ENCODE measurements around the gene ZNF598. TPM values are rescaled to one million over a fixed set of nuclear protein-coding genes. Genes with fewer than 3 reads are reported as not detected.

Gene ZNF598
- total RNA-seq, 3 donors from 2014 or later, result 16.0 to 25.2 (median 22.2) TPM

GRCh38 chr16:2004795-2005517 is 4.7 kb downstream of the ZNF598 start:
- no peak overlapping the region for H3K27ac ChIP-seq
- DNase-seq (ENCODE audit: low spot score in 2 of 2), result no peak
- no peaks in the 10 kb centered on the region for H3K27me3 ChIP-seq
- intact Hi-C loops (cut with DNase I; ENCODE audit: low total_unique reads), result loop anchor here (5.0 kb wide), 1 partner anchor 1798 kb away; no protein-coding TSS in a partner anchor
- TF ChIP-seq POLR2A (IDR thresholded peaks at IDR 0.05) (no peak), CTCF (IDR thresholded peaks at IDR 0.05) (no peak), POLR2AphosphoS5 (IDR thresholded peaks at IDR 0.05) (no peak)
- peaks cover 12% of the 10 kb centered on the region for H3K36me3 ChIP-seq
- H3K4me1 ChIP-seq, result peaks cover 13 to 30% of the 10 kb centered on the region in 2 donors
- H3K4me3 ChIP-seq, result no peak overlapping the region
- H3K9me3 ChIP-seq, result no peaks in the 10 kb centered on the region

GRCh38 chr16:2003827-2004641 is 5.6 kb downstream of the ZNF598 start:
- no peak overlapping the region for H3K27ac ChIP-seq
- peak overlapping the region in 2 of 3 donors; percentile 2 to 17 for H3K4me3 ChIP-seq
- DNase-seq (ENCODE audit: low spot score in 2 of 2), result peak; percentile 74 to 89
- no peaks in the 10 kb centered on the region for H3K9me3 ChIP-seq
- no peaks in the 10 kb centered on the region for H3K27me3 ChIP-seq
- TF ChIP-seq POLR2AphosphoS5 (IDR thresholded peaks at IDR 0.05) (no peak), CTCF (IDR thresholded peaks at IDR 0.05) (peak; percentile 80 to 91 (median 84))
- intact Hi-C loops (cut with DNase I; ENCODE audit: low total_unique reads), result no loop called here
- H3K36me3 ChIP-seq, result peaks cover 12% of the 10 kb centered on the region
- peaks cover 13 to 30% of the 10 kb centered on the region in 2 donors for H3K4me1 ChIP-seq

- DNase-seq (ENCODE audit: low spot score in 2 of 2), result no peak
- intact Hi-C loops (cut with DNase I; ENCODE audit: low total_unique reads), result no loop called here
- Histone ChIP-seq H3K9me3 (no peaks in the 10 kb centered on the region), H3K27ac (no peak overlapping the region), H3K27me3 (no peaks in the 10 kb centered on the region), H3K4me3 (no peak overlapping the region), H3K4me1 (peaks cover 13 to 30% of the 10 kb centered on the region in 2 donors), H3K36me3 (peaks cover 12% of the 10 kb centered on the region)
- no peak for TF ChIP-seq POLR2A (IDR thresholded peaks at IDR 0.05)
- TF ChIP-seq CTCF (IDR thresholded peaks at IDR 0.05), result no peak
- TF ChIP-seq POLR2AphosphoS5 (IDR thresholded peaks at IDR 0.05), result no peak
Observed at GRCh38 chr16:2003231-2003826, 6.3 kb downstream of the ZNF598 start.

- DNase-seq (ENCODE audit: low spot score in 2 of 2), result no peak
- intact Hi-C loops (cut with DNase I; ENCODE audit: low total_unique reads), result no loop called here
- peaks cover 6 to 25% of the 10 kb centered on the region in 2 donors for H3K4me1 ChIP-seq
- no peak overlapping the region for H3K4me3 ChIP-seq
- no peaks in the 10 kb centered on the region for H3K27me3 ChIP-seq
- H3K9me3 ChIP-seq, result no peaks in the 10 kb centered on the region
- H3K27ac ChIP-seq, result no peak overlapping the region
- H3K36me3 ChIP-seq, result peaks cover 12% of the 10 kb centered on the region
- TF ChIP-seq POLR2AphosphoS5 (IDR thresholded peaks at IDR 0.05) (no peak), POLR2A (IDR thresholded peaks at IDR 0.05) (no peak), CTCF (IDR thresholded peaks at IDR 0.05) (no peak)
Observed at GRCh38 chr16:2002406-2003230, 7.0 kb downstream of the ZNF598 start.

All from breast epithelium (tissue), 4 donors.